DMS53 (cell line): ENCODE measurements around the gene ATXN1.

Experiments used
- DNase-seq: peaks from one replicate; lab custom pipeline; 2025; lab: John Stamatoyannopoulos, UW

Gene ATXN1

GRCh38 chr6:16305788-16306187 is 455.5 kb downstream of the ATXN1 start:
- DNase-seq: no peak

DNA sequence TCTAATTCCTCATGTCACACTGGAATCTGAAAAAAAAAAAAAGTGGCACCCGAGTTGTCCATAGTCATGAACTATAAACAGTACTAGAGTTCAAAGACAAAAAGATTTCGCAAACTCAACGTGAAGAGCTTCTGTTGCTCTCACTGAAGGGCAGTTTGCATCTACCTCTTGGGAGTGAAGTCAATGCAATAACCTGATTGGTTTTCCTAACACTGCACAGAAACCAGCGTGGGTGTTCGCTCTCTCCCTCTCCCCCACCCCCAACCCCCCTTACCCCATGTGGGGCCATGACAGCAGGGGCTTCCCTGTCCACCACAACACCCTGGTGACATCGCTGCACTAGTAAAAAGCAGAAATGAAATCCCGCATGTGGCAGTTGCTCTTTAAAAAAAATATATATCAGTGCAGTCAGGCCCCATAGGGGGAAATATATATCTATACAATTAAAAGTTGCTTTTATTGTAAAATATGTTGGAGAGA is 456.0 kb downstream of the ATXN1 start:
- DNase-seq: no peak

- DNase-seq: peak; percentile 32
Observed at GRCh38 chr6:16302721-16303552, 458.3 kb downstream of the ATXN1 start.

- DNase-seq: peak; percentile 9
Observed at GRCh38 chr6:16301511-16301910, 459.7 kb downstream of the ATXN1 start.

- no peak for DNase-seq
Observed at GRCh38 chr6:16299861-16300260, 461.4 kb downstream of the ATXN1 start.

GRCh38 chr6:16296061-16296670 is 465.1 kb downstream of the ATXN1 start:
- no peak for DNase-seq

- DNase-seq: no peak
Observed at GRCh38 chr6:16295471-16295870, 465.8 kb downstream of the ATXN1 start.

DNA sequence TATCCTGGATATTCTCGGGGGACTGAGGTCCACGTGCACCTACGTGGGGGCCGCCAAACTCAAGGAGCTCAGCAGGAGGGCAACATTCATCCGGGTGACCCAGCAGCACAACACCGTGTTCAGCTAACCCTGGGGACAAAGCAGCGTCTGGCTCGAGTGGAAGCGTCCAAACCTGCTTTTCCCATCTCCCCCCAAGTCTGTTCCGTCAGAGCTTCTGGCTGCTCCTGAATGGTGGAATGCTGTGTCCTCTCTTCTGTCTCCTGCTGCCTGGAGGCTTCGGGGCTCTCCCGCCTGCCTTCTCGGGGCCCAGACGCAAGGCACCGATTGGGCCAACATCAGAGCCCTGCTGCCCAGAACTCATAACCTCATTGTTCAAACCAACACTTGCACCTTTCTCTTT is 466.2 kb downstream of the ATXN1 start:
- no peak for DNase-seq

- DNase-seq: no peak
Observed at GRCh38 chr6:16294371-16294770, 466.9 kb downstream of the ATXN1 start.

DNA sequence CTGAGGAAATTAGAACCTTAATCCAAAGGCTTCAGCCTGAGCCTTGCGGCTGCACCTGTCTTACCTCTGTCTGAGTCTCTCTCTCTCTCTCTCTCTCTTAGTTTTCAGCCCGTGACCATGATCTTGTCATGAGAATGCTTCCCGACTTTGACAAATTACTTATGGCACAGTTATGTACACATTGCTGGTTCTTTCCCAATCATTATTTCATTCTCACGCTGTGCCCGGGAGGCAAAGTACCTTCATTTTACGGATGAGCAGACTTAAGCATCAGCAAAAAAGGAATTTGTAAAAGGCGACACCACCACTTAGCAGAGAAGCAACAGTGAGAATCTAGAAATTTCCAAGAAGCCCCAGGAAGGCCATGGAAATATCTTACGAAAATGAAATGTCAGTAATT is 468.3 kb downstream of the ATXN1 start:
- no peak for DNase-seq

GRCh38 chr6:16292432-16292831 is 468.8 kb downstream of the ATXN1 start:
- no peak for DNase-seq

GRCh38 chr6:16291739-16292138 is 469.5 kb downstream of the ATXN1 start:
- no peak for DNase-seq

- DNase-seq: no peak
Observed at GRCh38 chr6:16288163-16288562, 473.1 kb downstream of the ATXN1 start.

- DNase-seq: peak; percentile 23
Observed at GRCh38 chr6:16286151-16286522, 475.1 kb downstream of the ATXN1 start.

DNA sequence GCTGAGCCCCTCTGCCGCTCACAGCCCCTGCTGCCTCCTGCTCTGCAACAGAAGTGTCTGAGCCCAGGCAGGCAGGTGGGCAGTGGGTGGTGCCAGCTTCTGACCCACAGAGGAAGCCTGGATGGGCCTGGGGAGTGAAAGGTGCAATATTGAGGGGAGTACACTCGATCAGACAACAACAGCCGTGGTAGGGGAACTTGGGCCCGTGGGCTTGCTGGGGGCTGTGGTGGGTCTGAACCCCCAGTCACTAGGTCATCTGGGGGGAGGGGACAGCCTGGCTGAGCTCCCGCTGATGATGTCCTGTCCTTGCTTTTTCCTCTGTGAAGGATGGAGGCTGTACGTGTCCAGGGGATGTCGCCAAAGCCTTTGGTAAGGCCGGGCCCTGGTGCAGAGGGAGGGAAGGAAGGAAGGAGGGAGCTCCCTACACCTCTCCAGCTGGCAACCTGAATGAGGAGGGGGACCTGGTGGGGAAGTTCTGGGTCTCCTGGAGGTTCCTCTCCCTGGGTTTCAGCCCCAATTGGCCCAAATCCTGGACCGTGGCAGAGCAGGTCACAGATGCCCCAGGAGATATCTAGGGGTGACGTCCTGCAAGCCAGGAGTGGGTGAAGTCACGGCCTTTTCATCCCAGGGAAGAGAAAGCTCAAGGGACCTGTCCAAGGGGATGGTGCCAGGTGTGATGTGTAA is 475.7 kb downstream of the ATXN1 start:
- no peak for DNase-seq

GRCh38 chr6:16284472-16284871 is 476.8 kb downstream of the ATXN1 start:
- DNase-seq: no peak

DNA sequence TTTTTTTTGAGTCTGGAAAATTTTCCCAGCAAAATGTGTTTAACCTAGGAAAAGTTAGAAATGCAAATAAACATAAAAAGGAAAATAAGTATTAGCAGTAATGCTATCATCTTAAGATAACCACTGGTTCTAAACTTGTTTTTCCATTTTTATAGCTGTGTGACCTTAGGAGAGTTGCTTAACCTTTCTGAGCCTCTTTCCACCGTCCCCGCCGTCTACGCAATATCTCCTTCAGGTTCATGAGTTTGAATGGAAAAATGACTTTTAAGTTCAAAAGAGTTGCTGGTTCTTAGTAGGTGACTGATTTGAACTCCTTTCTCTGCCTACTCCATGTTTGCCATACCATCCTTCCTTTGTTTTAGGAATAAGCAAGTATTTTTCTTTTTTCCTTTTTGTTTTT is 478.9 kb downstream of the ATXN1 start:
- no peak for DNase-seq

GRCh38 chr6:16279243-16279642 is 482.0 kb downstream of the ATXN1 start:
- no peak for DNase-seq

DNA sequence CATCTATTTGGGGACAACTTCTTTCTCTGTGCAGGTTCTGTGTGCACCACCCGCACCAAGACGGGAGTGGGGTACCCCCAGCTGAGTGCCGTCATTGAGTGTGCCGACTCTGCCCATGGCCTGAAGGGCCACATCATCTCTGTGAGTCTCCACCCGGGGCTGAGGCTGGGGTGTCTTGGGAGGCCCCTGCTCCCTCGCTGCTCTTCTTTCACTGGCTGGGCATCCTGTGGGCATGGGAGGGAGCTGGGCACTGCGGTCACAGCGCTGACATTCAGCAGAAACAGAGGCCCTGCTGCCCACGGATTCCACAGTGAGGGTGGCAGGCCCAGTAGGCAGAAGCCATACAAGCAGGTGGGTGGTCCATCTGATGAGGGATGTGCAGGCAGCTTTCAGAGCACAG is 482.5 kb downstream of the ATXN1 start:
- DNase-seq: no peak

DNA sequence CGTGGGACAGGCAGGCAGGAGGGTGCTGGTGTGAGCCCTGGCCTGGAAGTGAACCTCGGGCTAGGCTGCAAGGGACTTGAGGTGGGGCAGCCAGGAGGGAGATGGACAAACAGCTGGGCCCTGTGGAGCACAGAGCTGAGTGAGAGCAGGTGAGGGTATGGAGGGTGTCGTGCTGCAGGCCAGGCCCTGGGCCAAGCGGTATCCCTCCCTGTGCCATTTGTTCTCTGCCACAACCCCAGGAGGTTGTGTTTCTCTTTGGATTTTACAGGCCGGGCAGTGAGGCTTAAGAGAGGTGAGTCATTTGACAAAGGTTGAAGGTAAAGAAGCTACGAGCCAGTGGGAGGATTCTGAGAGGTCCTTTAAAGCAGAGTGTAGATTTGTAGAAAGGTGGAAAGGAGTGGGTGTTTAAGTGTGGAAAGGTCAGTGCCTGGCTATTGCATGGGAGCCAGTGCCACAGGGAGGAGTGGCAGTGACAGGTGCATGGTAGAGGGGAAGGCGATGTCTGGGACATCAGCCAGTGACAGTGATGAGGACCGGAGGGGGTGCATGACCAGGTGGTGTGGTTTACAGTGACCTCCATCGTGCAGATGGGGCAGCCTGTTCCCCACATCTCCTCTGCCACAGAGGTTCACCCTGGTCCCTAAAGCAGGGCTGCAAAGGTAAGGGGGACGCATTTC is 483.1 kb downstream of the ATXN1 start:
- peak; percentile 71 for DNase-seq

- peak; percentile 95 for DNase-seq
Observed at GRCh38 chr6:16277101-16277981, 483.9 kb downstream of the ATXN1 start.
